ENCODE data around the gene SIGLEC9.

GRCh38 chr19:51097796-51098195, 26.9 kb upstream of the SIGLEC9 start:
- TF ChIP-seq PHF8 (conservative IDR thresholded peaks at IDR 0.05; ENCODE audit: low read depth, low read length) (no peak), ATF3 (IDR thresholded peaks at IDR 0.05; ENCODE audit: insufficient read depth, low read depth, low read length) (no peak), MAFK (IDR thresholded peaks at IDR 0.05; ENCODE audit: low read depth, low read length) (no peak), GTF2F1 (IDR thresholded peaks at IDR 0.05; ENCODE audit: borderline replicate concordance, low read depth, low read length) (no peak)

Data from H1 (cell line).